ENCODE data around the gene SCAPER.
A peak's percentile ranks its signal among the peaks of the same experiment; 100 is the strongest.

SCAPER gene
- 34.3 to 51.3 reads per million in 2 donors for total RNA-seq

- DNase-seq = peak; percentile 81 to 95 (median 87)
These were observed at the start of gene SCAPER for GRCh38 chr15:76905013-76905839. Gene SCAPER (minus strand): TSS chr15:76905340. CDS start chr15:76883817, 21,523 bp downstream.

- no peak for DNase-seq
These were observed 49.6 kb upstream of the SCAPER start for GRCh38 chr15:76954744-76955143.

- no peak for DNase-seq
These were observed 48.8 kb upstream of the SCAPER start for GRCh38 chr15:76953913-76954312.

- peak in 1 of 5 experiments; percentile 66 for DNase-seq
These were observed 46.1 kb upstream of the SCAPER start for GRCh38 chr15:76951220-76951619.

GRCh38 chr15:76947454-76947853 is 42.3 kb upstream of the SCAPER start:
- DNase-seq = no peak

GRCh38 chr15:76945494-76946093 is 40.5 kb upstream of the SCAPER start:
- DNase-seq = no peak

- DNase-seq = no peak
These were observed 37.2 kb upstream of the SCAPER start for GRCh38 chr15:76942331-76942730.

GRCh38 chr15:76941636-76942035 is 36.5 kb upstream of the SCAPER start:
- no peak for DNase-seq

- DNase-seq = no peak
These were observed 34.6 kb upstream of the SCAPER start for GRCh38 chr15:76939715-76940114.

- DNase-seq = no peak
These were observed 33.6 kb upstream of the SCAPER start for GRCh38 chr15:76938752-76939151.

- DNase-seq = no peak
These were observed 31.5 kb upstream of the SCAPER start for GRCh38 chr15:76936671-76937070.

GRCh38 chr15:76935620-76936019 is 30.5 kb upstream of the SCAPER start:
- no peak for DNase-seq

- peak in 1 of 5 experiments; percentile 14 for DNase-seq
These were observed 27.2 kb upstream of the SCAPER start for GRCh38 chr15:76932135-76932966.

GRCh38 chr15:76931397-76932134 is 26.4 kb upstream of the SCAPER start, which contains the start of gene RCN2:
Gene RCN2 (plus strand): TSS chr15:76931749. CDS start chr15:76931842, 93 bp downstream.
- peak; percentile 83 to 97 (median 90) for DNase-seq

- DNase-seq = peak in 1 of 5 experiments; percentile 11
These were observed 25.8 kb upstream of the SCAPER start for GRCh38 chr15:76930831-76931396.

GRCh38 chr15:76929011-76929760 is 24.0 kb upstream of the SCAPER start:
- DNase-seq = no peak

GRCh38 chr15:76928201-76928600 is 23.1 kb upstream of the SCAPER start:
- DNase-seq = no peak

GRCh38 chr15:76916369-76916768 is 11.2 kb upstream of the SCAPER start:
- no peak for DNase-seq

- DNase-seq = no peak
These were observed 8.6 kb upstream of the SCAPER start for GRCh38 chr15:76913737-76914136.

GRCh38 chr15:76912430-76912829 is 7.3 kb upstream of the SCAPER start:
- DNase-seq = no peak

GRCh38 chr15:76905855-76906254 is 715 bp upstream of the SCAPER start:
- DNase-seq = no peak
